HepG2 (cell line): ENCODE data around the gene STX1B. TPM values are rescaled to one million over a fixed set of nuclear protein-coding genes. Genes with fewer than 3 reads are reported as not detected.

Experiments used
- ADNP ChIP-seq: sonication (generic); formaldehyde crosslinking; IDR thresholded peaks from 2 replicates; pipeline ENCODE4 v1.4.0; 2020; ENCODE audit warnings: missing genetic modification reagents
- BHLHE40 ChIP-seq: IDR thresholded peaks from 2 replicates; pipeline ENCODE4 v1.6.1; 2011; ENCODE audit warnings: low read length, improper control_type of control experiment
- CENPBD1 ChIP-seq: sonication (generic); formaldehyde crosslinking; IDR thresholded peaks from 2 replicates; pipeline ENCODE4 v1.8.0; 2022; ENCODE audit warnings: missing genetic modification reagents, low read depth, mild to moderate bottlenecking, borderline replicate concordance
- FOXP1 ChIP-seq, 2 experiments: fragments of 450-650 bp in 1 of 2; IDR thresholded peaks; 2 replicates each; pipeline ENCODE4 v1.6.1; 2017 to 2018; ENCODE audit warnings: antibody characterized with exemption in 1 of 2
- HMGA1 ChIP-seq: sonication (generic); formaldehyde crosslinking; conservative IDR thresholded peaks from 2 replicates; pipeline ENCODE4 v1.4.0; 2020; ENCODE audit warnings: missing genetic modification reagents
- HNRNPK ChIP-seq: fragments of 200-400 bp; formaldehyde crosslinking; IDR thresholded peaks from 2 replicates; pipeline ENCODE4 v1.6.1; 2018; ENCODE audit warnings: low read length, low read depth, moderate library complexity, mild to moderate bottlenecking; ENCODE audit not compliant: poor library complexity, severe bottlenecking
- HOXA5 ChIP-seq: sonication (generic); formaldehyde crosslinking; IDR thresholded peaks from 2 replicates; pipeline ENCODE4 v1.4.0; 2020; ENCODE audit warnings: missing genetic modification reagents
- HOXD1 ChIP-seq: sonication (generic); formaldehyde crosslinking; IDR thresholded peaks from 2 replicates; pipeline ENCODE4 v1.5.0; 2020; ENCODE audit warnings: missing genetic modification reagents
- MIER3 ChIP-seq: IDR thresholded peaks from 2 replicates; pipeline ENCODE4 v1.6.1; 2016; ENCODE audit warnings: missing compliant biosample characterization, borderline replicate concordance
- NFYB ChIP-seq: sonication (generic); formaldehyde crosslinking; IDR thresholded peaks from 2 replicates; pipeline ENCODE4 v1.4.0; 2020; ENCODE audit warnings: missing genetic modification reagents
- NKX3-1 ChIP-seq: sonication (generic); formaldehyde crosslinking; IDR thresholded peaks from 2 replicates; pipeline ENCODE4 v1.5.0; 2020; ENCODE audit warnings: missing genetic modification reagents
- PHF5A ChIP-seq: IDR thresholded peaks from one replicate; pipeline ENCODE4 v1.6.1; 2018; ENCODE audit warnings: low read depth, missing genetic modification reagents; ENCODE audit not compliant: unreplicated experiment
- RCOR2 ChIP-seq: IDR thresholded peaks from 2 replicates; pipeline ENCODE4 v1.6.1; 2016; ENCODE audit warnings: missing biosample characterization, missing genetic modification reagents
- SALL1 ChIP-seq: sonication (generic); formaldehyde crosslinking; IDR thresholded peaks from 2 replicates; pipeline ENCODE4 v1.8.0; 2022; ENCODE audit warnings: mild to moderate bottlenecking, missing genetic modification reagents
- SATB2 ChIP-seq: sonication (generic); formaldehyde crosslinking; IDR thresholded peaks from 2 replicates; pipeline ENCODE4 v1.5.0; 2020; ENCODE audit warnings: missing genetic modification reagents
- ZBTB46 ChIP-seq: sonication (generic); formaldehyde crosslinking; IDR thresholded peaks from 2 replicates; pipeline ENCODE4 v1.4.0; 2020; ENCODE audit warnings: mild to moderate bottlenecking, missing genetic modification reagents, borderline replicate concordance
- ZFAT ChIP-seq: sonication (generic); formaldehyde crosslinking; conservative IDR thresholded peaks from 2 replicates; pipeline ENCODE4 v1.8.1; 2023; ENCODE audit warnings: missing genetic modification reagents, inconsistent platforms
- ZFP82 ChIP-seq: sonication (generic); formaldehyde crosslinking; IDR thresholded peaks from 2 replicates; pipeline ENCODE4 v1.5.1; 2020; ENCODE audit warnings: mild to moderate bottlenecking, missing genetic modification reagents, borderline replicate concordance
- ZNF180 ChIP-seq: sonication (generic); formaldehyde crosslinking; IDR thresholded peaks from 2 replicates; pipeline ENCODE4 v1.4.0; 2020; ENCODE audit warnings: low read depth, missing genetic modification reagents, borderline replicate concordance
- ZNF232 ChIP-seq: sonication (generic); formaldehyde crosslinking; IDR thresholded peaks from 2 replicates; pipeline ENCODE4 v1.4.0; 2020; ENCODE audit warnings: missing genetic modification reagents, borderline replicate concordance
- ZNF382 ChIP-seq: sonication (generic); formaldehyde crosslinking; IDR thresholded peaks from 2 replicates; pipeline ENCODE4 v1.5.0; 2020; ENCODE audit warnings: missing genetic modification reagents, mild to moderate bottlenecking, borderline replicate concordance
- ZNF512 ChIP-seq: sonication (generic); formaldehyde crosslinking; IDR thresholded peaks from 2 replicates; pipeline ENCODE4 v1.4.0; 2020; ENCODE audit warnings: mild to moderate bottlenecking, missing genetic modification reagents
- ZNF543 ChIP-seq: sonication (generic); formaldehyde crosslinking; IDR thresholded peaks from 2 replicates; pipeline ENCODE4 v1.4.0; 2020; ENCODE audit warnings: mild to moderate bottlenecking, missing genetic modification reagents
- ZNF562 ChIP-seq: sonication (generic); formaldehyde crosslinking; IDR thresholded peaks from 2 replicates; pipeline ENCODE4 v1.8.0; 2022; ENCODE audit warnings: missing genetic modification reagents, borderline replicate concordance
- ZNF672 ChIP-seq: sonication (generic); formaldehyde crosslinking; IDR thresholded peaks from 2 replicates; pipeline ENCODE4 v1.8.1; 2022; ENCODE audit warnings: missing genetic modification reagents
- ZNF766 ChIP-seq: sonication (generic); formaldehyde crosslinking; IDR thresholded peaks from 2 replicates; pipeline ENCODE4 v1.5.0; 2020; ENCODE audit warnings: missing genetic modification reagents, borderline replicate concordance
- ZNF782 ChIP-seq: sonication (generic); formaldehyde crosslinking; IDR thresholded peaks from 2 replicates; pipeline ENCODE4 v1.4.0; 2020; ENCODE audit warnings: missing genetic modification reagents, mild to moderate bottlenecking, borderline replicate concordance
- polyA plus RNA-seq, 8 experiments: library from polyadenylated mRNA; depleted of rRNA in 3 of 8; stranded (reverse) in 7 of 8; unstranded in 1 of 8; fragments of >200 nt; fragmentation: Illumina TruSeq in 4 of 8; extraction: Trizol in 4 of 8; gene quantifications; 2 replicates each; pipeline versions ENCODE4 v1.2.1 to v1.2.3, GENCODE V29; 2011 to 2016; ENCODE audit warnings: low read depth in 4 of 8, missing spikeins in 1 of 8, mixed read lengths in 1 of 8; ENCODE audit not compliant: insufficient read depth in 1 of 8
- total RNA-seq, 5 experiments: library from RNA; depleted of rRNA; stranded (reverse); fragments of >200 nt; fragmentation: Illumina TruSeq; extraction: Trizol; gene quantifications; 2 replicates each; pipeline ENCODE4 v1.2.3, GENCODE V29; 2016; ENCODE audit warnings: low read depth in 1 of 5

STX1B gene
- total and polyA plus RNA-seq, 2 of the 13 experiments (the other 11 are each of a cell fraction or from before 2014, with no cell fraction given), result 2.1 to 3.0 TPM

GRCh38 chr16:30949650-30950515, 60.6 kb downstream of the STX1B start (continued):
- TF ChIP-seq ZNF232 (CRISPR knock-in tag) (no peak), SALL1 (CRISPR knock-in tag) (peak; percentile 96), HNRNPK (no peak), MIER3 (CRISPR knock-in tag) (peak; percentile 87), ZNF782 (peak; percentile 93; the same call in 1 of the 2 replicates), ZNF672 (CRISPR knock-in tag) (no peak), ZBTB46 (CRISPR knock-in tag) (peak; percentile 93), CENPBD1 (CRISPR knock-in tag) (no peak; the same call in 1 of the 2 replicates), NKX3-1 (CRISPR knock-in tag) (peak; percentile 72; the same call in 1 of the 2 replicates), ZNF180 (no peak), NFYB (peak; percentile 63), ZNF382 (CRISPR knock-in tag) (no peak), ZNF543 (CRISPR knock-in tag) (peak; percentile 71; the same call in 1 of the 2 replicates), HOXA5 (CRISPR knock-in tag) (peak; percentile 35; the same call in 1 of the 2 replicates), PHF5A (CRISPR knock-in tag) (peak; percentile 91), ZNF562 (no peak), ZNF766 (CRISPR knock-in tag) (no peak; the same call in 1 of the 2 replicates), HOXD1 (CRISPR knock-in tag) (no peak), FOXP1 (IDR thresholded peaks at IDR 0.05) (no peak), FOXP1 (CRISPR knock-in tag; IDR thresholded peaks at IDR 0.05) (peak; percentile 30; the same call in 1 of the 2 replicates), RCOR2 (CRISPR knock-in tag) (peak; percentile 86; the same call in 1 of the 2 replicates), ZFAT (no peak), BHLHE40 (0 out of 2 replicates have a peak, but pooled peaks have one; percentile 8), ZNF512 (CRISPR knock-in tag) (no peak), HMGA1 (no peak), ADNP (CRISPR knock-in tag) (no peak), ZFP82 (CRISPR knock-in tag) (peak; percentile 16; the same call in 1 of the 2 replicates), SATB2 (CRISPR knock-in tag) (no peak)
